ENCODE data around the gene EGLN2.
A peak's percentile ranks its signal among the peaks of the same experiment; 100 is the strongest.
"Not testable (repeated sequence)": the region's sequence is repeated elsewhere in the genome, so short reads cannot be mapped to it uniquely, and the experiment has no call there.

The EGLN2 gene

GRCh38 chr19:40777937-40778705 lies 20.9 kb upstream of the EGLN2 start, which contains the start of gene RAB4B:
Gene RAB4B (plus strand): TSS chr19:40778247. CDS start chr19:40778376, 129 bp downstream.
- Histone ChIP-seq H3K9me3 (ENCODE audit: low read length) (no peaks in the 10 kb centered on the region), H3K27ac (ENCODE audit: low read depth, low read length) (peak within 1 kb of the TSS; percentile 99), H3K9ac (ENCODE audit: low read length) (peak within 1 kb of the TSS; percentile 69)

GRCh38 chr19:40778706-40779284 lies 20.2 kb upstream of the EGLN2 start:
- Histone ChIP-seq H3K9ac (ENCODE audit: low read length) (no peak overlapping the region), H3K4me3 (ENCODE audit: low read depth in 1 of 2, low read length in 2 of 2) (peak overlapping the region; percentile 35 to 94), H3K27me3 (ENCODE audit: control insufficient read depth in 1 of 2, insufficient read depth in 2 of 2, low read length in 2 of 2) (no peaks in the 10 kb centered on the region), H3K4me1 (ENCODE audit: insufficient read depth, low read length) (peaks cover 17% of the 10 kb centered on the region), H3K36me3 (ENCODE audit: insufficient read depth, low read length) (no peaks in the 10 kb centered on the region), H3K27ac (ENCODE audit: low read depth, low read length) (peak overlapping the region; percentile 59), H3K9me3 (ENCODE audit: low read length) (no peaks in the 10 kb centered on the region)

More at GRCh38 chr19:40777937-40778705, 20.9 kb upstream of the EGLN2 start, which contains the start of gene RAB4B:
- Histone ChIP-seq H3K4me1 (ENCODE audit: insufficient read depth, low read length) (peaks cover 17% of the 10 kb centered on the region), H3K36me3 (ENCODE audit: insufficient read depth, low read length) (no peaks in the 10 kb centered on the region), H3K4me3 (ENCODE audit: low read depth in 1 of 2, low read length in 2 of 2) (peak within 1 kb of the TSS; percentile 59 to 94), H3K27me3 (ENCODE audit: control insufficient read depth in 1 of 2, insufficient read depth in 2 of 2, low read length in 2 of 2) (no peaks in the 10 kb centered on the region)

DNA sequence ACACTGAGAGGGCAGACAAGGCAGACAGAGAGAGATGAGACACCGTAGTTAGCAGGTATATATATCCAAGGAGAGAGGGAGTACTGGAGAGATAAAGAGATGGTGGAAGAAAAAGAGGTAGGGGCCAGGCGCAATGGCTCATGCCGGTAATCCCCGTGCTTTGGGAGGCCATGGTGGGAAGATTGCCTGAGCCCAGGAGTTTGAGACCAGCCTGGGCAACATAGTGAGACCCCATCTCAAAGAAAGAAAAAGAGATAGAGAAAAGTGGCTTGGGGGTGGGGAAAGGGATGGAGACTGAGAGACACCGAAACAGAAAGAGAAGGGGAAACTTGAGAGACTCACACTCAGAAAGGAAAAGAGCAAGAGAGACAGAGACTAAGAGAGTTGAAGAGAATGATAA lies 18.4 kb upstream of the EGLN2 start:
- no peaks in the 10 kb centered on the region for H3K36me3 ChIP-seq (ENCODE audit: insufficient read depth, low read length)
- no peak overlapping the region for H3K27ac ChIP-seq (ENCODE audit: low read depth, low read length)
- H3K4me1 ChIP-seq (ENCODE audit: insufficient read depth, low read length): peaks cover 17% of the 10 kb centered on the region
- H3K9me3 ChIP-seq (ENCODE audit: low read length): no peaks in the 10 kb centered on the region
- no peak overlapping the region for H3K9ac ChIP-seq (ENCODE audit: low read length)
- no peaks in the 10 kb centered on the region for H3K27me3 ChIP-seq (ENCODE audit: control insufficient read depth in 1 of 2, insufficient read depth in 2 of 2, low read length in 2 of 2)
- no peak overlapping the region for H3K4me3 ChIP-seq (ENCODE audit: low read depth in 1 of 2, low read length in 2 of 2)

DNA sequence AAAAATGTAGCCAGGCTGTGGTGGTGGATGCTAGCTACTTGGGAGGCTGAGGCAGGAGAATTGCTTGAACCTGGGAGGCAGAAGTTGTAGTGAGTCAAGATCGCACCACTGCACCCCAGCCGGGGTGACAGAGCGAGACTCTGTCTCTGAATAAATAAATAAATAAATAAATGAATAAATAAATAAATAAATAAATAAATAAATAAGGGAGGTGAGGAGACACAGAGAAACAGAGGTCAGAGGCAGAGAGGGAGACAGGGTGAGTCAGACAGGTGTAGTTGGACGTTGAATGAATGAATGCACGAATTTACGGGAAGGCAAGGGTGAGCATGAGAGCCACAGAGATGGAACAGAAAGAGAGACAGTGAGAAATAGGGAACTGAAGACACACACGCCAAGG lies 17.9 kb upstream of the EGLN2 start:
- no peaks in the 10 kb centered on the region for H3K36me3 ChIP-seq (ENCODE audit: insufficient read depth, low read length)
- no peaks in the 10 kb centered on the region for H3K9me3 ChIP-seq (ENCODE audit: low read length)
- H3K4me1 ChIP-seq (ENCODE audit: insufficient read depth, low read length): peaks cover 17% of the 10 kb centered on the region

GRCh38 chr19:40783711-40784110 lies 15.3 kb upstream of the EGLN2 start:
- H3K4me1 ChIP-seq (ENCODE audit: insufficient read depth, low read length): peaks cover 7% of the 10 kb centered on the region
- H3K27ac ChIP-seq (ENCODE audit: low read depth, low read length): no peak overlapping the region
- no peak overlapping the region for H3K4me3 ChIP-seq (ENCODE audit: low read depth in 1 of 2, low read length in 2 of 2)
- no peaks in the 10 kb centered on the region for H3K27me3 ChIP-seq (ENCODE audit: control insufficient read depth in 1 of 2, insufficient read depth in 2 of 2, low read length in 2 of 2)
- H3K9ac ChIP-seq (ENCODE audit: low read length): no peak overlapping the region
- H3K36me3 ChIP-seq (ENCODE audit: insufficient read depth, low read length): peaks cover 6% of the 10 kb centered on the region
- H3K9me3 ChIP-seq (ENCODE audit: low read length): no peaks in the 10 kb centered on the region

More for the DNA sequence above, 17.9 kb upstream of the EGLN2 start:
- H3K27ac ChIP-seq (ENCODE audit: low read depth, low read length): no peak overlapping the region
- H3K4me3 ChIP-seq (ENCODE audit: low read depth in 1 of 2, low read length in 2 of 2): no peak overlapping the region
- H3K9ac ChIP-seq (ENCODE audit: low read length): no peak overlapping the region
- no peaks in the 10 kb centered on the region for H3K27me3 ChIP-seq (ENCODE audit: control insufficient read depth in 1 of 2, insufficient read depth in 2 of 2, low read length in 2 of 2)

- H3K27me3 ChIP-seq (ENCODE audit: control insufficient read depth in 1 of 2, insufficient read depth in 2 of 2, low read length in 2 of 2); H3K9ac ChIP-seq (ENCODE audit: low read length); H3K27ac ChIP-seq (ENCODE audit: low read depth, low read length); H3K9me3 ChIP-seq (ENCODE audit: low read length); H3K36me3 ChIP-seq (ENCODE audit: insufficient read depth, low read length); H3K4me3 ChIP-seq (ENCODE audit: low read depth in 1 of 2, low read length in 2 of 2); H3K4me1 ChIP-seq (ENCODE audit: insufficient read depth, low read length): not testable (repeated sequence)
Observed at GRCh38 chr19:40784146-40784545, 14.8 kb upstream of the EGLN2 start.

DNA sequence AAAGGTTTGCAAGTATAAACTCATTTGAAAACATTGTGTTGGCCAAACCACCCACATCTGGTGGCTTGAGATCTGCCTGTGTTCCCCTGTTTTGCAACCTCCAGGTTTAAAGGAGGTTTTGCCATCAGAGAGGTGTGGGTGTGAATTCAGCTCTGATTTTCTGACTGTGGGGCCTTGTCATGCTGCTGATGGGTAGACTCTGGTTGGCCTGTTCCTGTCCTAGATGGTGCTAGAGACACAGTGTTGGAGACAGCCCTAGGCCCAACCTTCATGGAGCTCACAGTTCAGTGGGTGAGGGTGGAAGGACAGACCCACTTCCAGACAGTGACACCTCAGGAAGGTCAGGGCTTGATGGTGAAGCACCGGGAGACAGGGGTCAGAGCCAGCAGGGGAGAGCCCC lies 13.5 kb upstream of the EGLN2 start:
- Histone ChIP-seq H3K9me3 (ENCODE audit: low read length) (no peaks in the 10 kb centered on the region), H3K9ac (ENCODE audit: low read length) (no peak overlapping the region), H3K27ac (ENCODE audit: low read depth, low read length) (no peak overlapping the region), H3K27me3 (ENCODE audit: control insufficient read depth in 1 of 2, insufficient read depth in 2 of 2, low read length in 2 of 2) (no peaks in the 10 kb centered on the region), H3K4me1 (ENCODE audit: insufficient read depth, low read length) (no peaks in the 10 kb centered on the region), H3K4me3 (ENCODE audit: low read depth in 1 of 2, low read length in 2 of 2) (no peak overlapping the region), H3K36me3 (ENCODE audit: insufficient read depth, low read length) (peaks cover 11% of the 10 kb centered on the region)

DNA sequence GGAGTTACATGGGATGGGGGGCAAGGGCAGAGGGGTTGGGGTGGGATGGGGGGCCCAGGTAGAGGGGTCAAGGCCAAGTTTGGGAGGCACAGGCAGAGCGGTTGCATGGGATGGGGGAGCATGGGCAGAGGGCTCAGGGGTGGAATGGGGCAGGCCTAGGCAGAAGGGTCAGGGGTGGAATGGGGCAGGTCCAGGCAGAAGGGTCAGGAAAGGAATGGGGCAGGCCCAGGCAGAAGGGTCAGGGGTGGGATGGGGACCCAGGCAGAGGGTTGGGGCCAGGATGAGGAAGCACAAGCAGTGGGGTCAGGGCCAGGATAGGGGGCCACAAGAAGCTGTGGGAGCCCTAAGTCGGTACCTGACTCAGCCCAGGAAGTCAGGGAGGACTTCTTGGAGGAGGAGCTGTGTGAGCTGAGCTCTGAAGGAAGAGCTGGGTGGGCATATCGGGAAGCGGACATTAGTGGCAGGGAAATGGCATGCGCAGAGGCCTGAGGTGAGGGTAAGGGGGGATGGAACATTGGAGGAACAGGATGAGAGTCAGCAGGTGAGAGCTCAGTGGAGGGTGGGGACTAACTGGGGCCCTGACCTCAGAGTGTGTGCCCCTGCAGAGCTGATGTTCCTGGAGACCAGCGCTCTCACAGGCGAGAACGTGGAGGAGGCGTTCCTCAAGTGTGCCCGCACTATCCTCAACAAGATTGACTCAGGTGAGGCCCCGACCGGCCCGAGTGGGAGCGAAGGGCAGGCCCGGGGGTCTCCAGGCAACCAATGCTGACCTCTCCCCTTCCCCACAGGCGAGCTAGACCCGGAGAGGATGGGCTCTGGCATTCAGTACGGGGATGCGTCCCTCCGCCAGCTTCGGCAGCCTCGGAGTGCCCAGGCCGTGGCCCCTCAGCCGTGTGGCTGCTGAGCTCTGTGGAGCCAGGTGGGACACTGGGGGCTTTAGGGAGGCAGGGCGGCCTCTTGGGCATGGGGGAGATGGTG lies 12.6 kb upstream of the EGLN2 start:
- H3K27me3 ChIP-seq (ENCODE audit: control insufficient read depth in 1 of 2, insufficient read depth in 2 of 2, low read length in 2 of 2): no peaks in the 10 kb centered on the region
- H3K4me3 ChIP-seq (ENCODE audit: low read depth in 1 of 2, low read length in 2 of 2): no peak overlapping the region
- no peak overlapping the region for H3K9ac ChIP-seq (ENCODE audit: low read length)
- no peak overlapping the region for H3K27ac ChIP-seq (ENCODE audit: low read depth, low read length)
- H3K4me1 ChIP-seq (ENCODE audit: insufficient read depth, low read length): no peaks in the 10 kb centered on the region
- peaks cover 11% of the 10 kb centered on the region for H3K36me3 ChIP-seq (ENCODE audit: insufficient read depth, low read length)
- no peaks in the 10 kb centered on the region for H3K9me3 ChIP-seq (ENCODE audit: low read length)

DNA sequence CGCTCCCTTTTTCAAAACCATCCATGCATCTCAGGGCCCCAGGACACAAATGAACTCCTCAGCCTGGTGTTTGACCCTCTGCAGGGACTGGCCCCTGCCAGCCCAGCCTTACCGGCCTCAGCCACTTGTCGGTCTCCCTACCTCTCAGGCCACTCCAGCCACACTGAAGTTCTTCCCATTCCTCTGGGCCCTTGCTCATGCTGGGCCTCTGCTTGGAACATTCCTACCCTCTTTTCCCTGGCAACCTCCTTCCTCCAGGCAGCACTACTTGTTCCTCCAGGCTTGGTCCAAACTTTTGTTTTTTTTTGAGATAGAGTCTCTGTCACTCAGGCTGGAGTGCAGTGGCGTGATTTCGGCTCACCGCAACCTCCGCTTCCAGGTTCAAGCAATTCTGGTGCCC lies 7.6 kb upstream of the EGLN2 start:
- H3K9me3 ChIP-seq (ENCODE audit: low read length): no peaks in the 10 kb centered on the region
- H3K27me3 ChIP-seq (ENCODE audit: control insufficient read depth in 1 of 2, insufficient read depth in 2 of 2, low read length in 2 of 2): no peaks in the 10 kb centered on the region
- H3K36me3 ChIP-seq (ENCODE audit: insufficient read depth, low read length): peaks cover 10% of the 10 kb centered on the region
- no peak overlapping the region for H3K27ac ChIP-seq (ENCODE audit: low read depth, low read length)
- H3K4me1 ChIP-seq (ENCODE audit: insufficient read depth, low read length): no peaks in the 10 kb centered on the region
- no peak overlapping the region for H3K4me3 ChIP-seq (ENCODE audit: low read depth in 1 of 2, low read length in 2 of 2)
- no peak overlapping the region for H3K9ac ChIP-seq (ENCODE audit: low read length)

- H3K9ac ChIP-seq (ENCODE audit: low read length): no peak overlapping the region
- H3K27me3 ChIP-seq (ENCODE audit: control insufficient read depth in 1 of 2, insufficient read depth in 2 of 2, low read length in 2 of 2): no peaks in the 10 kb centered on the region
- H3K27ac ChIP-seq (ENCODE audit: low read depth, low read length): no peak overlapping the region
- no peaks in the 10 kb centered on the region for H3K9me3 ChIP-seq (ENCODE audit: low read length)
- no peak overlapping the region for H3K4me3 ChIP-seq (ENCODE audit: low read depth in 1 of 2, low read length in 2 of 2)
- peaks cover 5% of the 10 kb centered on the region for H3K36me3 ChIP-seq (ENCODE audit: insufficient read depth, low read length)
- H3K4me1 ChIP-seq (ENCODE audit: insufficient read depth, low read length): no peaks in the 10 kb centered on the region
Observed at GRCh38 chr19:40791996-40792395, 7.0 kb upstream of the EGLN2 start.

All from muscle layer of colon (tissue), 2 donors.